ENCODE results near the gene RNF220. TPM values are rescaled to one million over a fixed set of nuclear protein-coding genes. Genes with fewer than 3 reads are reported as not detected.
"Not testable (repeated sequence)": the region's sequence is repeated elsewhere in the genome, so short reads cannot be mapped to it uniquely, and the experiment has no call there.

RNF220 gene
- total RNA-seq, 2 experiments from 2014 or later, result 106 to 108 TPM

DNA sequence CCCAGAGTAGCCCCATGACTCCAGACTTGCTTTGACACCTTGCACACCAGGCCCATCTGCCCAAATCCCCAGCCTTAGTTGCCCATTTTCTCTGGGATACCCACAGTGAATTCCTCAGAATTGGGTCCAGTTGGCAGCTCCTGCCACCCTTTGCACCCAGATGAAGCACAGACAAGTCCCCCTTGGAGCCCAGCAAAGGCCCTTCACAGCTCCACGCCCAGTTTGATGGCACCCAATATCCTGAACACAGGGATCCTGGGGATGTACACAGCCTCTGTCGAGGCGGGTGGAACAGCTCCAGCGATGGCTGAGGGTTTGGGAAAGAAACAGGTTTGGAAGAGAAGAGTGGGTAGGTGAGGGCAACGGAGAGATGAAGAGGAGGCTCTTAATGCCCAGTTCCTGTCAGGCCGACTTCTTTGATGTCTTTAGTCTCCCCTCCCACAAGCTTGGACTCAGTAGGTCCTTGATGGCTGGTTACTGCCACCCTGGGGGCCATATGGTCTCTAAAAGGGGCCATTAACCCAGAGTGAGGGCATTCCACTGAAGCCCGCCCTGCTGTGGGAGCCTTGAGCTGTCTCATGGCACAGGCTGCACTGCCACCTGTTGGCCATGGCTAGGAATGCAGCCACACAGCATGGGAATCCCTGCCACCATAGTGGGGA lies 247.5 kb downstream of the RNF220 start:
- ChIA-PET POLR2A (interaction anchor here (2.2 kb wide), 1 partner anchor 21 kb away, joined by 9 read pairs; no protein-coding TSS in a partner anchor), CTCF (interaction anchor here (0.6 to 2.9 kb wide), 29 partner anchors 9 to 482 kb away, joined by 3 to 27 read pairs (median 5); partner anchors contain the start of genes ARMH1, DMAP1 and TMEM53)

DNA sequence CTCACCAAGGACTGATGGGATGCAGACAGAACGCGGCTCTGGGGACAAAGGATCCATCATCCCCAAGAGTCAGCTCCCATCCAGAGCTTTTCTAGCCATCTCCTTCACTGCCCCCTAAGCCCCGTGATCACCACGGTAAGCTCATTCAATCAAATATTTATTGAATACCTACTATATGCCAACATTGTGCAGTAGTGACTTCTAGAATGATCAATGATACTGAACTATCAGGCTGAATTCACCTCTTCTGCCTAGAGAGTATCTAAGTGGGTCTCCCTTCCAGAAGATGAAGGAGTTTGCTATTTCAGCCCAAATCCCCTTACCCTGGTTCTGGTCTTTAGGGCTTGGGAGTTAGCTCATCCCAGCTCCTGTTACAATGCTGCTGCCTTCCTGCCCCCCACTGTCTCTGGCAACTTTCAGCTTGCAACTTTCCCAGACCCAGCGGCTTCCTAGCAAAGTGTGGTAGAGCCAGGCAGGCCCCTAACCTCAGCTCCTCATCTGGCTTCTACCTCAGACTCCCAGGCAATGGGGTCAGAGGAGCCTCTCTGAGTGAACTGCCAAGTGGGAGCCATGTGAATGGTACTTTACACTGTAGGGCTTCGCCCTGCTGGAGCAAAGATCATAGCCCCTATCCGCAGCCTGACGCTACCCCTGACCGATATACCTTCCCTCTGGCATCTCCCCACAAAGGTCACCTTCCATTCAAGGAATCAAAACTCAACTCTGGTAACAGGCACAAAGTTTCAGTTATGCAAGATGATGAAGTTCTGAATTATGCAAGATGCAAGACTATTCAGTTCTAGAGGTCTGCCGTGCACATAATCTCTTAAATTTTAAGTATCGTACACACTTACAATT lies 248.3 kb downstream of the RNF220 start:
- ChIA-PET CTCF (interaction anchor here (0.6 to 2.9 kb wide), 27 partner anchors 9 to 482 kb away, joined by 3 to 27 read pairs (median 5); partner anchors contain the start of genes ARMH1, DMAP1 and TMEM53), POLR2A (interaction anchor here (2.2 kb wide), 1 partner anchor 21 kb away, joined by 9 read pairs; no protein-coding TSS in a partner anchor)

DNA sequence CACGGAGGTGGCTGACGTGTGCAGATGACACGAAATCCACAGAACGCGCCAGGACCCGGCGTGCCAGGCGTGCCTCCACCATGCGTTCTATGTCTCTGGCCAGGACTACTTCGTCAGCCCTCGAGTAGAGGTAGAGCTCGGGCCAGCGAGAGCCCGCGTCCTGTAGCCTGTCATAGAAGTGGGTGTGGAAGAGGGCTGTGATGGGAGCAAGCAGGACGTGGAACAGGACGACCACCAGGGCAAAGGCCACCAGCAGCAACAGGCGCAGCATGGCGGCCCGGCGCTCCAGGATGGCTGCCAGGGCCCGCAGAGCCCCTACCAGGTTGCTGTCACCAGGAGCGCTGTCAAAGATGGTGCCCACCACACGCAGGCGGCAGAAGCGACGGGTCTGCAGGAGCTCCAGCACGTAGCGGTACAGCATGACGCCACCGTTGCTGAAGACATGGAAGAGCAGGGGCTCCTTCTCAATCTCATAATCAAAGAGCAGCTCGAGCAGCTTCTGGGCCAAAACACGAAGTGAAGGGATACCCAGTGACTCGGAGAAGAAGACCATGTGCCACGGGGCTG lies 249.6 kb downstream of the RNF220 start:
- POLR2A ChIA-PET, result interaction anchor here (0.6 kb wide), 1 partner anchor 115 kb away, joined by 5 read pairs; no protein-coding TSS in a partner anchor
- CTCF ChIA-PET, result no interaction called here

- POLR2A ChIA-PET, result no interaction called here
- CTCF ChIA-PET, result no interaction called here
These were observed 250.6 kb downstream of the RNF220 start for GRCh38 chr1:44655609-44656008.

GRCh38 chr1:44659566-44659965 lies 254.5 kb downstream of the RNF220 start:
- ChIA-PET CTCF (interaction anchor here (0.6 kb wide), 2 partner anchors 57 to 256 kb away, joined by 3 read pairs; no protein-coding TSS in a partner anchor), POLR2A (no interaction called here)

DNA sequence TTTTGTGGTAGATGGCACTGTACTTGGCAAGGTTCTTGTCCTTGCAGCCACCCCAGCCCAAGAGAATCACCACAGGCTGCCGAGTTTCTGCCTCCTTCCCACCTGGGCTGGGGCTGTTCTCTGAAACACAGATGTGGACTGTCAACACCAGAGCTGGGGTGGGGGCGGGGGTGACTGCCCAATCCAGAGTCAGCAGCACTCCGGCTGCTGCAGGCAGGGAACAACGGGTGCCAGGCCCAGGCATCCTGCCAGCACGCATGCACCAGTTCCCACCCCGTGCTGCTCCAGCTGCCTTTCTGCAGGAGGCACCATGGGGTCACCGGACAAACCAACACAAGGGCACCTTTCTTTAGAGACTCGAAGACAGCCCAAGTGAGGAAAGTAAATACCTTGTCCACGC lies 255.1 kb downstream of the RNF220 start:
- ChIA-PET CTCF (no interaction called here), POLR2A (no interaction called here)

- ChIA-PET POLR2A (no interaction called here), CTCF (interaction anchor here (2.5 kb wide), 1 partner anchor 9 kb away, joined by 16 read pairs; no protein-coding TSS in a partner anchor)
These were observed 257.0 kb downstream of the RNF220 start for GRCh38 chr1:44661781-44662682.

DNA sequence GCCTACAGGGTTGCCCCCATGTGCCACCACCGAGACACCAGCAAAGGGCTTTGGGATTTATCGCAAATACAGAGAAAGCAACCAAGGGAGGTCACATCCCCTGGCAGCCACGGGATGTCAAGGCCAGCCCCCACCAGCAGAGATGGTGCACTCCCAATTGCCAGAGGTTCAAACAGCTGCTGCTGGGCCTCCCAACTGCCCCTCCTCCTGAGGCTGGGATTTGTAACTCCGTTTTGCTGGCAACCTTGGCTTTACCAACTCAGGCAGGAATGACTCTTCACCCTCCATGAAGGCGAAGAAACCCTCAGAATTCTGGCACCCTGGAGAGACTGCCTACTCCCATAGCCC lies 257.6 kb downstream of the RNF220 start:
- ChIA-PET POLR2A (no interaction called here), CTCF (interaction anchor here (2.5 kb wide), 1 partner anchor 10 kb away, joined by 16 read pairs; no protein-coding TSS in a partner anchor)

DNA sequence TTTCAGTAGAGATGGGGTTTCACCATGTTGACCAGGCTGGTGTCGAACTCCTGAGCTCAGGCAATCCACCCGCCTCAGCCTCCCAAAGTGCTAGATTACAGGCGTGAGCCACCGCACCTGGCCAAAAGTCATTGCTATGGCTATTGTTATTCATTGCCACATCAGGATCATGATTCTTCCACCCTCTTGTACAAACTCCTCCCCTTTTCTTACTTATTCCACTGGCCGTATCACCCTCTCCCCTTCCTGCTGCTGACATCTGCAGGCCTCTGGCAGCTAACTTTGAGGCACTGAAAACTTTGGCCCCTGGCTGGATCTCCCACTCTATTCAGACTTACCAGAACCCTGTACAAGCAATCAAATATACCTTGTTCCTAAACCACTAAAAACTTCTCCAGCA lies 258.4 kb downstream of the RNF220 start:
- ChIA-PET CTCF (interaction anchor here (0.9 to 1.5 kb wide), 4 partner anchors 11 to 54 kb away, joined by 3 to 5 read pairs (median 3); partner anchors contain the start of genes ARMH1 and TMEM53), POLR2A (no interaction called here)

GRCh38 chr1:44664730-44665370 lies 259.8 kb downstream of the RNF220 start:
- CTCF ChIA-PET, result interaction anchor here (0.7 to 1.3 kb wide), 2 partner anchors 64 to 447 kb away, joined by 3 to 4 read pairs; no protein-coding TSS in a partner anchor
- POLR2A ChIA-PET, result no interaction called here

- POLR2A ChIA-PET, CTCF ChIA-PET: not testable (repeated sequence)
These were observed 261.7 kb downstream of the RNF220 start for GRCh38 chr1:44666719-44667118.

DNA sequence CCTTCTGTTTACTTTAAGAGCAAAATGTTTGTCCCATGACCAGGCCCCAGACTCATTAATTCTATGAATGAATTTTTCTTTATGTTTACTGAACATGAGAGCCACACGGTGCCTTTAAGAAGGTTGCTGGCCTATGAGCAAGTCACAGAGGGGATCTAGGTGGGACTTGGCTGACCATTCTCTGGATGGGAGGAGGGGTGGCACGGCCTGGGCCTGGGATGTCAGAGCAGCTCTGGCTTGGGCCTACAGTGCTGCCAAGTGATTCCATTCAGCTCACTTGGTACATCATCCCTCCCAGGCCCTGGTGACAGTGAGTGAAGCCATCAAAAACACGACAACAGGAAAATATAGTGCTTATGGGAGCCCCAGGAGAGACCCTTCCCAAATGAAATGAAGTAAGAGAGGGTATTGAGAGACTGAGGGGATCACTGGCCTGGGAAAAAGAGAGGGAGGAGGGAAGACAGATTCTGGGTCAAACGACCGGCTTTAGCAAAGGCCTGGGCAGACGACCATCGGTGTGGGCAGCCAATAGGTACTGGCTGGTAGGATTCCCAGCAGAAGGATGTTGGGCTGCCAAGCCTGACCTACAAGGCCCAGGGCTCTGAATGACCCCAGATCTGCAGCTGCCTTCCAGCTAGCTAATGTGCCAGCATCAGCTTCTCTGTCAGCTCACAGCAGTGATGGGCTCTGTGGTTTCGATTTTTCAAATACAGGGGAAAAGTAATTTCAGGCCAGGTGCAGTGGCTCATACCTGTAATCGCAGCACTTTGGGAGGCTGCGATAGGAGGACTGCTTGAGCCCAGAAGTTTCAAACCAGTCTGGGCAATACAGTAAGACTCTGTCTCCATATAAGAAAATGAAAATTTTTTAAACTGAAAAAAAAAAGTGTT lies 265.9 kb downstream of the RNF220 start:
- CTCF ChIA-PET, result interaction anchor here (2.7 kb wide), 1 partner anchor 18 kb away, joined by 6 read pairs; no protein-coding TSS in a partner anchor

GRCh38 chr1:44672254-44672955 lies 267.4 kb downstream of the RNF220 start:
- CTCF ChIA-PET, result interaction anchor here (0.6 kb wide), 1 partner anchor 1410 kb away, joined by 3 read pairs; no protein-coding TSS in a partner anchor
- POLR2A ChIA-PET, result interaction anchor here (1.0 kb wide), 1 partner anchor 48 kb away, joined by 3 read pairs; no protein-coding TSS in a partner anchor

More for the DNA sequence above, 265.9 kb downstream of the RNF220 start:
- POLR2A ChIA-PET, result no interaction called here

GRCh38 chr1:44672961-44673674 lies 268.1 kb downstream of the RNF220 start:
- ChIA-PET POLR2A (interaction anchor here (0.5 to 2.7 kb wide), 4 partner anchors 7 to 49 kb away, joined by 3 to 14 read pairs (median 6); no protein-coding TSS in a partner anchor), CTCF (interaction anchor here (3.7 kb wide), 1 partner anchor 21 kb away, joined by 16 read pairs; no protein-coding TSS in a partner anchor)

DNA sequence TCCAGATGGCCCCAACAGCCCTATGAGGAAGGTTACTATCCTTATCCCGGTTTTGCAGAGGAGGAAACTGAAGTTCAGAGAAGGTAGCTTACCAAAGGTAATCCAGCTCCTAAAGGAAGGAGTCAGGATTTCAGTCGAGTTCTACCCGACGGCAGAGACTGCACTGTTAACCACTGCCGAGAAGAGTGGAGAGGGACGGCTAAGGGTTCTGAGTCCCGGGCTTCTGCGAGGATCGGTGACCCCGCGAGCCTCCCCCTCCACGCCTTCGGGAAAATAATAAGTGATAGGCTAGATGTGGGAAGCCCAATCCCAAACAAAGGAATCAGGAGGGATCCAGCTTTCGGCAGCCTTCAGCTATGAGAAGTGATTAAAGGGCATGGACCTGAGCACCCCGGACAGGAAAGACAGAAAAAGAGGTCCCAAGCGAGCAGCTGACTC lies 268.6 kb downstream of the RNF220 start:
- ChIA-PET CTCF (interaction anchor here (0.7 to 3.7 kb wide), 2 partner anchors 10 to 21 kb away, joined by 3 to 16 read pairs; no protein-coding TSS in a partner anchor), POLR2A (interaction anchor here (0.5 to 2.7 kb wide), 4 partner anchors 8 to 57 kb away, joined by 3 to 14 read pairs (median 8); partner anchors contain the start of gene RNU5D-1)
